H1 (cell line): Measurements from ENCODE around the gene HSPA12A. TPM values are rescaled to one million over a fixed set of nuclear protein-coding genes. Genes with fewer than 3 reads are reported as not detected.

Source experiments
- HDAC6 ChIP-seq: IDR thresholded peaks from one replicate; pipeline ENCODE4 v1.7.1; 2012; ENCODE audit warnings: low read depth, mild to moderate bottlenecking, inconsistent platforms, low read length, moderate library complexity
- KDM5A ChIP-seq: fragments of 200-600 bp; IDR thresholded peaks from 2 replicates; pipeline ENCODE4 v1.7.1; 2012; ENCODE audit warnings: mild to moderate bottlenecking, low read length, inconsistent platforms, mixed read lengths
- RXRA ChIP-seq: IDR thresholded peaks from 2 replicates; pipeline ENCODE4 v1.6.1; 2011; ENCODE audit warnings: low read depth, mild to moderate bottlenecking, low read length, moderate library complexity; ENCODE audit not compliant: insufficient read depth
- SIX5 ChIP-seq: IDR thresholded peaks from 2 replicates; pipeline ENCODE4 v1.6.1; 2011; ENCODE audit warnings: mild to moderate bottlenecking, low read depth, low read length
- SP4 ChIP-seq: IDR thresholded peaks from 2 replicates; pipeline ENCODE4 v1.6.1; 2012; ENCODE audit warnings: low read length, inconsistent platforms
- TAF1 ChIP-seq: IDR thresholded peaks from 2 replicates; pipeline ENCODE4 v1.6.1; 2011; ENCODE audit warnings: mild to moderate bottlenecking, low read depth, low read length
- polyA plus RNA-seq, 7 experiments: library from polyadenylated mRNA; depleted of rRNA in 3 of 7; stranded (reverse) in 5 of 7; unstranded in 2 of 7; fragments of >200 nt in 5 of 7; fragments of 200-250 nt in 2 of 7; gene quantifications; 1 replicate in 5 of 7; 2 replicates in 1 of 7; 4 replicates in 1 of 7; pipeline versions ENCODE4 v1.2.1 to v1.2.3, GENCODE V29; 2011 to 2013; ENCODE audit warnings: missing spikeins in 2 of 7, mixed read lengths in 2 of 7
- total RNA-seq: library from RNA; stranded (reverse); fragmentation: NEBNext Ultra II Directional; extraction: Animal tissue kit (Norgen Biotek cat#: 25700); gene quantifications from 2 replicates; pipeline ENCODE4 v1.2.1, GENCODE V29; 2021

The HSPA12A gene
- total and polyA plus RNA-seq, 2 of the 8 experiments (the other 6 are each of a cell fraction or from before 2014, with no cell fraction given), result 3.1 to 6.9 TPM

GRCh38 chr10:116723428-116724281 lies 18.7 kb downstream of the HSPA12A start (continued):
- no peak for TF ChIP-seq SP4
- TF ChIP-seq RXRA, result no peak
- TF ChIP-seq TAF1, result no peak
- no peak for TF ChIP-seq HDAC6
- TF ChIP-seq KDM5A, result no peak
- no peak for TF ChIP-seq SIX5
